ENCODE measurements around the gene PPM1L. TPM values are rescaled to one million over a fixed set of nuclear protein-coding genes. Genes with fewer than 3 reads are reported as not detected.

PPM1L gene
- polyA plus RNA-seq, 3 donors, result 5.5 to 9.9 (median 7.8) TPM

DNA sequence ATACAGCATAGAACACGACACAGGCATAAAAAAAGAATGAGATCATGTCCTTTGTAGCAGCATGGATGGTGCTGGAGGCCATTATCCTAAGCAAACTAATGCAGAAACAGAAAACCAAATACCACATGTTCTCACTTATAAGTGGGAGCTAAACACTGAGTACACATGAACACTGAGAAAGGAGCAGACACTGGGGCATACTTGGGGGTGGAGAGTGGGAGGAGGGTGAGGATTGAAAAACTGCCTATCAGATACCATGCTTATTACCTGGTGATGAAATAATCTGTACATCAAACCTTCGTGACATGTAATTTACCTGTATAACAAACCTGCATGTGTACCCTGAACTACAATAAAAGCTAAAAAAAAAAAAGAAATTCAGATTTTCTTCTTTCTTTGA is 100.4 kb downstream of the PPM1L start:
- Mint-ChIP-seq H3K4me1 (no peaks in the 10 kb centered on the region), H3K4me3 (no peak overlapping the region), H3K27ac (no peak overlapping the region), H3K36me3 (no peaks in the 10 kb centered on the region), H3K9me3 (peaks cover 0 to 5% (median 2%) of the 10 kb centered on the region in 7 donors), H3K27me3 (ENCODE audit: low read depth in 3 of 3) (no peaks in the 10 kb centered on the region)
- H3K4me1 ChIP-seq (ENCODE audit: control insufficient read depth in 1 of 2, insufficient read depth in 2 of 2, low read length in 2 of 2), result no peaks in the 10 kb centered on the region
- intact Hi-C loops (cut with micrococcal nuclease), result no loop called here
- H2AFZ ChIP-seq (ENCODE audit: insufficient read depth, low read depth, low read length, poor library complexity, severe bottlenecking), result no peak overlapping the region
- DNase-seq, result no peak
- no peaks in the 10 kb centered on the region for H4K20me1 ChIP-seq (ENCODE audit: insufficient read depth, low read length)
- no peaks in the 10 kb centered on the region for H3K36me3 ChIP-seq (replicated peaks in 1 of 2; ENCODE audit: control insufficient read depth in 1 of 2, insufficient read depth in 2 of 2, low read length in 2 of 2)
- no peak overlapping the region for H3K4me3 ChIP-seq (replicated peaks in 1 of 3; ENCODE audit: low read depth in 2 of 3, low read length in 3 of 3)
- no peaks in the 10 kb centered on the region for H3K79me2 ChIP-seq (ENCODE audit: insufficient read depth, low read length)
- no peaks in the 10 kb centered on the region for H3K27me3 ChIP-seq (ENCODE audit: control insufficient read depth in 2 of 2, insufficient read depth in 2 of 2, low read length in 2 of 2)
- H3K9me3 ChIP-seq (replicated peaks in 1 of 2; ENCODE audit: control insufficient read depth in 1 of 2, insufficient read depth in 1 of 2, low read length in 2 of 2), result no peaks in the 10 kb centered on the region
- H3K27ac ChIP-seq (ENCODE audit: low read depth in 1 of 2, low read length in 2 of 2), result no peak overlapping the region
- TF ChIP-seq, protein P1, sequence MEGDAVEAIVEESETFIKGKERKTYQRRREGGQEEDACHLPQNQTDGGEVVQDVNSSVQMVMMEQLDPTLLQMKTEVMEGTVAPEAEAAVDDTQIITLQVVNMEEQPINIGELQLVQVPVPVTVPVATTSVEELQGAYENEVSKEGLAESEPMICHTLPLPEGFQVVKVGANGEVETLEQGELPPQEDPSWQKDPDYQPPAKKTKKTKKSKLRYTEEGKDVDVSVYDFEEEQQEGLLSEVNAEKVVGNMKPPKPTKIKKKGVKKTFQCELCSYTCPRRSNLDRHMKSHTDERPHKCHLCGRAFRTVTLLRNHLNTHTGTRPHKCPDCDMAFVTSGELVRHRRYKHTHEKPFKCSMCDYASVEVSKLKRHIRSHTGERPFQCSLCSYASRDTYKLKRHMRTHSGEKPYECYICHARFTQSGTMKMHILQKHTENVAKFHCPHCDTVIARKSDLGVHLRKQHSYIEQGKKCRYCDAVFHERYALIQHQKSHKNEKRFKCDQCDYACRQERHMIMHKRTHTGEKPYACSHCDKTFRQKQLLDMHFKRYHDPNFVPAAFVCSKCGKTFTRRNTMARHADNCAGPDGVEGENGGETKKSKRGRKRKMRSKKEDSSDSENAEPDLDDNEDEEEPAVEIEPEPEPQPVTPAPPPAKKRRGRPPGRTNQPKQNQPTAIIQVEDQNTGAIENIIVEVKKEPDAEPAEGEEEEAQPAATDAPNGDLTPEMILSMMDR (IDR thresholded peaks at IDR 0.05), result no peak
- WGBS (ENCODE audit: insufficient coverage), result no CpG with 5 or more reads among the region's 2 CpGs
- no peak overlapping the region for H3K9ac ChIP-seq (ENCODE audit: insufficient read depth, low read length, poor library complexity, severe bottlenecking)
- H3K4me2 ChIP-seq (replicated peaks; ENCODE audit: extremely low read depth, low read length, poor library complexity, severe bottlenecking), result no peak overlapping the region

DNA sequence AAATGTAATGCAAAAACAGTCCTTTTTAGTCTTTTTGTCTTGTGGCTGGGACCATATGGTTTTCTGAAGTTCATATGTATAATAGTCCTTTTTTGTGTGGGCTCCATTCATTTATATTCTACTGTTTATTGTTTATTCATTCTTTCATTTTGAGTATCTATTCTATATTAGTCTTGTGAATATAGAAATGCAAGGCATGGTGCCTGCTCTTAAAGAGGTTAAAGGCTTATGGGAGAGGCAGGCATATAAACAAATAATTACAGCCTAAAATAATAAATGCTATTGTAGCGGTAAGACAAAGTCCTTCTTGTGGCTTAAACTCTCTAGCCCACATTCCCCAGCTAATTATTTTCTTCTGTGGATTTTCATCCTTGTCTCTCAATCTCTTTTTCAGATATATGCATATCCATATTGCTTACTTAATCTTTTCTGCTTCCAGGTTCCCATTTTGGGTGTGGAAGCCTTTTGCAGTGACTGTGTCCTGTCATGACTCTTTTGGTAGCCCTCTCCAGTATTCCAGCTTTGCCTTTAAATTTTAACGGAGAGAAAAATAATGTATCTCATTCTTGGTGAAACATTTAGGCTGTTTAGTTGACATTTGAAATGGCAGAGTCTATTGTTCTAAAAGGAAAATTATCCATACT is 101.6 kb downstream of the PPM1L start:
- whole genome bisulfite sequencing (ENCODE audit: insufficient coverage), result 71% methylated on average over 1 of the region's 2 CpGs
- no peaks in the 10 kb centered on the region for H3K36me3 Mint-ChIP-seq
- H3K4me3 ChIP-seq (replicated peaks in 1 of 3; ENCODE audit: low read depth in 2 of 3, low read length in 3 of 3), result no peak overlapping the region
- H3K36me3 ChIP-seq (replicated peaks in 1 of 2; ENCODE audit: control insufficient read depth in 1 of 2, insufficient read depth in 2 of 2, low read length in 2 of 2), result no peaks in the 10 kb centered on the region
- H3K4me1 ChIP-seq (ENCODE audit: control insufficient read depth in 1 of 2, insufficient read depth in 2 of 2, low read length in 2 of 2), result no peaks in the 10 kb centered on the region
- H3K79me2 ChIP-seq (ENCODE audit: insufficient read depth, low read length), result no peaks in the 10 kb centered on the region
- H3K27me3 ChIP-seq (ENCODE audit: control insufficient read depth in 2 of 2, insufficient read depth in 2 of 2, low read length in 2 of 2), result no peaks in the 10 kb centered on the region
- TF ChIP-seq, protein P1 (IDR thresholded peaks at IDR 0.05), result no peak
- H4K20me1 ChIP-seq (ENCODE audit: insufficient read depth, low read length), result no peaks in the 10 kb centered on the region
- H3K4me3 Mint-ChIP-seq, result no peak overlapping the region
- no peaks in the 10 kb centered on the region for H3K27me3 Mint-ChIP-seq (ENCODE audit: low read depth in 3 of 3)
- H3K27ac Mint-ChIP-seq, result no peak overlapping the region
- peaks cover 0 to 3% (median 0%) of the 10 kb centered on the region in 7 donors for H3K9me3 Mint-ChIP-seq
- H3K27ac ChIP-seq (ENCODE audit: low read depth in 1 of 2, low read length in 2 of 2), result no peak overlapping the region
- H3K9ac ChIP-seq (ENCODE audit: insufficient read depth, low read length, poor library complexity, severe bottlenecking), result no peak overlapping the region
- no peak overlapping the region for H2AFZ ChIP-seq (ENCODE audit: insufficient read depth, low read depth, low read length, poor library complexity, severe bottlenecking)
- no peaks in the 10 kb centered on the region for H3K9me3 ChIP-seq (replicated peaks in 1 of 2; ENCODE audit: control insufficient read depth in 1 of 2, insufficient read depth in 1 of 2, low read length in 2 of 2)
- H3K4me1 Mint-ChIP-seq, result no peaks in the 10 kb centered on the region
- intact Hi-C loops (cut with micrococcal nuclease), result no loop called here
- no peak for DNase-seq
- no peak overlapping the region for H3K4me2 ChIP-seq (replicated peaks; ENCODE audit: extremely low read depth, low read length, poor library complexity, severe bottlenecking)
